Measurements from ENCODE around the gene TTC19.

TTC19 gene

GRCh38 chr17:15957206-15957605 lies 42.4 kb upstream of the TTC19 start:
- TF ChIP-seq CTCF (conservative IDR thresholded peaks at IDR 0.05; ENCODE audit: low read length) (no peak), EZH2phosphoT487 (IDR thresholded peaks at IDR 0.05; ENCODE audit: borderline replicate concordance) (no peak)
- H3K9me2 ChIP-seq (replicated peaks; ENCODE audit: low read depth, low read length) = no peaks in the 10 kb centered on the region
- H3K4me3 ChIP-seq (ENCODE audit: low read length, poor library complexity, severe bottlenecking) = no peak overlapping the region
- H3K4me2 ChIP-seq (ENCODE audit: low read depth, low read length, poor library complexity, severe bottlenecking) = no peak overlapping the region
- peaks cover 8% of the 10 kb centered on the region for H3K4me1 ChIP-seq (ENCODE audit: insufficient read depth, low read length, poor library complexity, severe bottlenecking)
- H3K79me2 ChIP-seq (ENCODE audit: insufficient read depth, low read length) = no peaks in the 10 kb centered on the region
- no peak overlapping the region for H3K9ac ChIP-seq (ENCODE audit: low read depth, low read length, poor library complexity, severe bottlenecking)
- no peaks in the 10 kb centered on the region for H3K36me3 ChIP-seq (ENCODE audit: insufficient read depth, low read length)
- no peak overlapping the region for H2AFZ ChIP-seq (ENCODE audit: low read length)
- no peaks in the 10 kb centered on the region for H3F3A ChIP-seq (ENCODE audit: low read depth)
- no peaks in the 10 kb centered on the region for H4K20me1 ChIP-seq (ENCODE audit: insufficient read depth, low read length, poor library complexity, severe bottlenecking)
- no peaks in the 10 kb centered on the region for H3K27me3 ChIP-seq (ENCODE audit: insufficient read depth, low read length, poor library complexity, severe bottlenecking)
- no peaks in the 10 kb centered on the region for H3K9me3 ChIP-seq (ENCODE audit: insufficient read depth, low read depth, low read length)

- Histone ChIP-seq H3K36me3 (ENCODE audit: insufficient read depth, low read length) (no peaks in the 10 kb centered on the region), H3K4me1 (ENCODE audit: insufficient read depth, low read length, poor library complexity, severe bottlenecking) (peaks cover 8% of the 10 kb centered on the region), H3K9ac (ENCODE audit: low read depth, low read length, poor library complexity, severe bottlenecking) (no peak overlapping the region), H3K4me3 (ENCODE audit: low read length, poor library complexity, severe bottlenecking) (no peak overlapping the region), H3K4me2 (ENCODE audit: low read depth, low read length, poor library complexity, severe bottlenecking) (no peak overlapping the region), H3K9me2 (replicated peaks; ENCODE audit: low read depth, low read length) (no peaks in the 10 kb centered on the region), H3K9me3 (ENCODE audit: insufficient read depth, low read depth, low read length) (no peaks in the 10 kb centered on the region), H3F3A (ENCODE audit: low read depth) (no peaks in the 10 kb centered on the region), H3K79me2 (ENCODE audit: insufficient read depth, low read length) (no peaks in the 10 kb centered on the region), H2AFZ (ENCODE audit: low read length) (no peak overlapping the region), H4K20me1 (ENCODE audit: insufficient read depth, low read length, poor library complexity, severe bottlenecking) (no peaks in the 10 kb centered on the region), H3K27me3 (ENCODE audit: insufficient read depth, low read length, poor library complexity, severe bottlenecking) (no peaks in the 10 kb centered on the region)
- TF ChIP-seq CTCF (conservative IDR thresholded peaks at IDR 0.05; ENCODE audit: low read length) (no peak), EZH2phosphoT487 (IDR thresholded peaks at IDR 0.05; ENCODE audit: borderline replicate concordance) (no peak)
Observed at GRCh38 chr17:15957608-15958307, 41.9 kb upstream of the TTC19 start.

GRCh38 chr17:15958484-15958854 lies 41.2 kb upstream of the TTC19 start:
- H3K4me2 ChIP-seq (ENCODE audit: low read depth, low read length, poor library complexity, severe bottlenecking) = peak overlapping the region; percentile 33
- peak overlapping the region; percentile 7 for H3K9ac ChIP-seq (ENCODE audit: low read depth, low read length, poor library complexity, severe bottlenecking)
- no peak overlapping the region for H2AFZ ChIP-seq (ENCODE audit: low read length)
- H3K9me3 ChIP-seq (ENCODE audit: insufficient read depth, low read depth, low read length) = no peaks in the 10 kb centered on the region
- no peak overlapping the region for H3K4me3 ChIP-seq (ENCODE audit: low read length, poor library complexity, severe bottlenecking)
- H3K27me3 ChIP-seq (ENCODE audit: insufficient read depth, low read length, poor library complexity, severe bottlenecking) = no peaks in the 10 kb centered on the region
- TF ChIP-seq CTCF (conservative IDR thresholded peaks at IDR 0.05; ENCODE audit: low read length) (no peak), EZH2phosphoT487 (IDR thresholded peaks at IDR 0.05; ENCODE audit: borderline replicate concordance) (no peak)
- no peaks in the 10 kb centered on the region for H4K20me1 ChIP-seq (ENCODE audit: insufficient read depth, low read length, poor library complexity, severe bottlenecking)
- no peaks in the 10 kb centered on the region for H3F3A ChIP-seq (ENCODE audit: low read depth)
- H3K79me2 ChIP-seq (ENCODE audit: insufficient read depth, low read length) = no peaks in the 10 kb centered on the region
- peaks cover 8% of the 10 kb centered on the region for H3K4me1 ChIP-seq (ENCODE audit: insufficient read depth, low read length, poor library complexity, severe bottlenecking)
- H3K36me3 ChIP-seq (ENCODE audit: insufficient read depth, low read length) = no peaks in the 10 kb centered on the region
- no peaks in the 10 kb centered on the region for H3K9me2 ChIP-seq (replicated peaks; ENCODE audit: low read depth, low read length)

All from Loucy (cell line).